ENCODE measurements around the gene TAAR8. TPM values are rescaled to one million over a fixed set of nuclear protein-coding genes. Genes with fewer than 3 reads are reported as not detected.

The TAAR8 gene
- polyA plus RNA-seq, 1 donor from 2014 or later = not detected

GRCh38 chr6:132589454-132589853, 37.0 kb downstream of the TAAR8 start, which contains the start of gene TAAR5:
Gene TAAR5 (minus strand): TSS chr6:132589741. CDS start chr6:132589686, 55 bp downstream.
- H3K4me3 ChIP-seq (ENCODE audit: low read length) = no peak within 1 kb of the TSS
- H3F3A ChIP-seq (ENCODE audit: insufficient read depth, low read length, poor library complexity, severe bottlenecking) = no peaks in the 10 kb centered on the region
- H3K4me2 ChIP-seq (ENCODE audit: low read length) = no peak within 1 kb of the TSS
- no peaks in the 10 kb centered on the region for H3K9me2 ChIP-seq (ENCODE audit: insufficient read depth, low read length)
- H3K9ac ChIP-seq (ENCODE audit: low read length) = no peak within 1 kb of the TSS
- H3K9me3 ChIP-seq (ENCODE audit: low read length) = no peaks in the 10 kb centered on the region
- H3K27ac ChIP-seq (ENCODE audit: low read length) = no peak within 1 kb of the TSS
- no peak for TF ChIP-seq MXI1 (conservative IDR thresholded peaks at IDR 0.05; ENCODE audit: poor library complexity, severe bottlenecking)
- TF ChIP-seq CTCF (IDR thresholded peaks at IDR 0.05; ENCODE audit: poor library complexity, severe bottlenecking) = no peak
- no peak for TF ChIP-seq REST (IDR thresholded peaks at IDR 0.05; ENCODE audit: borderline replicate concordance)
- TF ChIP-seq TAF1 (IDR thresholded peaks at IDR 0.05; ENCODE audit: low read depth) = no peak
- no peak for TF ChIP-seq POLR2AphosphoS5 (IDR thresholded peaks at IDR 0.05)
- no peak for TF ChIP-seq EZH2 (IDR thresholded peaks at IDR 0.05; ENCODE audit: borderline replicate concordance, insufficient read depth, low read length, poor library complexity, severe bottlenecking)
- no peak for TF ChIP-seq SMC3 (conservative IDR thresholded peaks at IDR 0.05; ENCODE audit: poor library complexity)
- no peak for TF ChIP-seq RAD21 (conservative IDR thresholded peaks at IDR 0.05)
- no peak for TF ChIP-seq EP300 (conservative IDR thresholded peaks at IDR 0.05; ENCODE audit: poor library complexity, severe bottlenecking)
- no peaks in the 10 kb centered on the region for H3K79me2 ChIP-seq (replicated peaks; ENCODE audit: insufficient read depth, low read length)
- no peak within 1 kb of the TSS for H2AFZ ChIP-seq (ENCODE audit: low read depth, low read length)
- no peaks in the 10 kb centered on the region for H4K20me1 ChIP-seq (ENCODE audit: insufficient read depth)
- no peaks in the 10 kb centered on the region for H3K36me3 ChIP-seq (ENCODE audit: insufficient read depth, low read length)
- no peaks in the 10 kb centered on the region for H3K27me3 ChIP-seq (ENCODE audit: insufficient read depth, low read depth, low read length)

GRCh38 chr6:132590362-132590761, 37.9 kb downstream of the TAAR8 start:
- Histone ChIP-seq H3K27ac (ENCODE audit: low read length) (no peak overlapping the region), H3K4me2 (ENCODE audit: low read length) (no peak overlapping the region), H3K79me2 (replicated peaks; ENCODE audit: insufficient read depth, low read length) (no peaks in the 10 kb centered on the region), H3K9me3 (ENCODE audit: low read length) (no peaks in the 10 kb centered on the region), H3K9me2 (ENCODE audit: insufficient read depth, low read length) (no peaks in the 10 kb centered on the region), H3F3A (ENCODE audit: insufficient read depth, low read length, poor library complexity, severe bottlenecking) (no peaks in the 10 kb centered on the region), H3K27me3 (ENCODE audit: insufficient read depth, low read depth, low read length) (no peaks in the 10 kb centered on the region), H3K36me3 (ENCODE audit: insufficient read depth, low read length) (no peaks in the 10 kb centered on the region), H4K20me1 (ENCODE audit: insufficient read depth) (no peaks in the 10 kb centered on the region), H3K9ac (ENCODE audit: low read length) (no peak overlapping the region), H2AFZ (ENCODE audit: low read depth, low read length) (no peak overlapping the region), H3K4me3 (ENCODE audit: low read length) (no peak overlapping the region)
- no peak for TF ChIP-seq EZH2 (IDR thresholded peaks at IDR 0.05; ENCODE audit: borderline replicate concordance, insufficient read depth, low read length, poor library complexity, severe bottlenecking)
- no peak for TF ChIP-seq CTCF (IDR thresholded peaks at IDR 0.05; ENCODE audit: poor library complexity, severe bottlenecking)
- TF ChIP-seq MXI1 (conservative IDR thresholded peaks at IDR 0.05; ENCODE audit: poor library complexity, severe bottlenecking) = no peak
- no peak for TF ChIP-seq REST (IDR thresholded peaks at IDR 0.05; ENCODE audit: borderline replicate concordance)
- TF ChIP-seq EP300 (conservative IDR thresholded peaks at IDR 0.05; ENCODE audit: poor library complexity, severe bottlenecking) = no peak
- TF ChIP-seq POLR2AphosphoS5 (IDR thresholded peaks at IDR 0.05) = no peak
- TF ChIP-seq SMC3 (conservative IDR thresholded peaks at IDR 0.05; ENCODE audit: poor library complexity) = no peak
- no peak for TF ChIP-seq RAD21 (conservative IDR thresholded peaks at IDR 0.05)
- TF ChIP-seq TAF1 (IDR thresholded peaks at IDR 0.05; ENCODE audit: low read depth) = no peak
